ENCODE results near the gene RSL1D1.

DNA sequence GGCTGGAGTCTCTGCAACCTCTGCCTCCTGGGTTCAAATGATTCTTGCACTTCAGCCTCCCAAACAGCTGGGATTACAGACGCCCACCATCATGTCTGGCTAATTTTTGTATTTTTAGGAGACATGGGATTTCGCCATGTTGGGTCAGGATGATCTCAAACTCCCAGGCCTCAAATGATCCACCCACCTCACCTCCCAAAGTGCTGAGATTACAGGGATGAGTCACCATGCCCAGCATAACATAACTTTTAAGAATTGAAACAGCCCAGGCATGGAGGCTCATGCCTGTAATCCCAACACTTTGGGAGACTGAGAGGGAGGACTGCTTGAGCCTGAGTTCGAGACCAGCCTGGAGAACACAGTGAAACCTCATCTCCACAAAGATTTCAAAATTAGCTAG, 2.5 kb downstream of the RSL1D1 start:
- TF ChIP-seq CTCF (IDR thresholded peaks at IDR 0.05) (no peak), ZFX (IDR thresholded peaks at IDR 0.05; ENCODE audit: borderline replicate concordance) (no peak)

All from 22Rv1 (cell line).